GM21447 (cell line): Measurements from ENCODE around the gene NEK6.

Source experiments
- ATAC-seq: cut with Tn5 transposase; IDR thresholded peaks from one replicate; pipeline ENCODE4 v1.9.1; 2021; ENCODE audit not compliant: unreplicated experiment

The NEK6 gene

GRCh38 chr9:124274738-124275137 lies 17.0 kb downstream of the NEK6 start:
- ATAC-seq: no peak

- ATAC-seq: no peak
Observed at GRCh38 chr9:124277420-124277819, 19.7 kb downstream of the NEK6 start.

GRCh38 chr9:124278054-124278540 lies 20.3 kb downstream of the NEK6 start:
- ATAC-seq: no peak

GRCh38 chr9:124279531-124280175 lies 21.9 kb downstream of the NEK6 start:
- no peak for ATAC-seq

- no peak for ATAC-seq
Observed at GRCh38 chr9:124280176-124280691, 22.5 kb downstream of the NEK6 start.

- no peak for ATAC-seq
Observed at GRCh38 chr9:124281931-124282371, 24.2 kb downstream of the NEK6 start.

GRCh38 chr9:124282442-124283227 lies 24.9 kb downstream of the NEK6 start:
- ATAC-seq: no peak

GRCh38 chr9:124283228-124283814 lies 25.6 kb downstream of the NEK6 start:
- ATAC-seq: no peak

- no peak for ATAC-seq
Observed at GRCh38 chr9:124284237-124284831, 26.6 kb downstream of the NEK6 start.

GRCh38 chr9:124284940-124285441 lies 27.2 kb downstream of the NEK6 start:
- no peak for ATAC-seq

- no peak for ATAC-seq
Observed at GRCh38 chr9:124285490-124285889, 27.7 kb downstream of the NEK6 start.

- peak; percentile 40 for ATAC-seq
Observed at GRCh38 chr9:124285903-124286291, 28.1 kb downstream of the NEK6 start.

GRCh38 chr9:124286292-124286931 lies 28.7 kb downstream of the NEK6 start:
- peak; percentile 46 for ATAC-seq

GRCh38 chr9:124290053-124290591 lies 32.4 kb downstream of the NEK6 start:
- ATAC-seq: no peak

GRCh38 chr9:124290743-124291554 lies 33.2 kb downstream of the NEK6 start:
- ATAC-seq: no peak

GRCh38 chr9:124291801-124292396 lies 34.1 kb downstream of the NEK6 start:
- ATAC-seq: peak; percentile 51

- no peak for ATAC-seq
Observed at GRCh38 chr9:124292696-124293593, 35.2 kb downstream of the NEK6 start.
